Measurements from ENCODE around the gene NGB. TPM values are rescaled to one million over a fixed set of nuclear protein-coding genes. Genes with fewer than 3 reads are reported as not detected.

Gene NGB
- total and polyA plus RNA-seq, 2 experiments from 2014 or later, result not detected

DNA sequence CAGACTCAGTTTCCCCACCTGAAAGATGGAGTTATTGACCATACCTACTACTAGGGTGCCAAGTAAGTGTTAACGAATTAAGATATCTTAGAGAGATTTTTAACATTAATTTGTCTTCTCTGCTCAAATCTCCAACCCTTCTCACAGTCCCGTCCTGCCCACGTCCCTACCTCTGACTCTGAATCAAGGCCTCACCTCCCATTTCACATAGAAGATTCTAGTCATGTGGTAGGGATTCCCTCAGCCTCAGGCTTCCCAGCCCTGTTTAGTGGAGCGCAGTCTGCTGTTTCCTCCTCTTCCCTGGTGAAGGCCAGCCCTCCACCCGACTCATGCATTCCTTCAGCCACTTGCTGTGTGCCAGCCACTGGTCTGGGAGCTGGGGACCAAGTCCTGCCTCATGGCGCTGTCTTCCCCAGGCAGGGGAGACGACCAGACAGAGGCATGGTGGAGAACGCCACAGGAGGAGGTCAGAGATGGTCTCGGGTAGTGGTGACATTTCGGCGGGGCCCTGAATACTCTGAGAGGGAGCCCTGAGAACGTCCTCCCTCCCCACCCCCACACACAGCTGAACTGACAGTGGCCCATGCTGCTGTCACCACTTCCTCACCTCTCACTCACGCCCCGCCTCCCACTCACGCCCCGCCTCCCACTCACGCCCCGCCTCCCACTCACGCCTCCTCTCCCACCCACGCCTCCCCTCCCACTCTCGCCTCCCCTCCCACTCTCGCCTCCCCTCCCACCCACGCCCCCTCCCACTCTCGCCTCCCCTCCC is 50.6 kb downstream of the NGB start:
- Histone ChIP-seq H3K4me2 (no peak overlapping the region), H3K4me1 (ENCODE audit: insufficient read depth) (no peaks in the 10 kb centered on the region), H3K36me3 (replicated peaks; ENCODE audit: insufficient read depth, low read depth) (no peaks in the 10 kb centered on the region), H3K9me3 (ENCODE audit: low read depth) (no peaks in the 10 kb centered on the region), H3K4me3 (no peak overlapping the region), H4K20me1 (ENCODE audit: insufficient read depth, poor library complexity, severe bottlenecking) (no peaks in the 10 kb centered on the region), H3K79me2 (no peaks in the 10 kb centered on the region), H3K27me3 (no peaks in the 10 kb centered on the region), H2AFZ (no peak overlapping the region), H3K9me2 (replicated peaks; ENCODE audit: insufficient read depth) (no peaks in the 10 kb centered on the region), H3K27ac (no peak overlapping the region)
- no peak for DNase-seq (ENCODE audit: low spot score)
- WGBS (ENCODE audit: low lambda C conversion rate, missing lambda C conversion rate), result 64% methylated on average over 11 of the region's 24 CpGs
- TF ChIP-seq EZH2 (IDR thresholded peaks at IDR 0.05; ENCODE audit: borderline replicate concordance), result no peak
- TF ChIP-seq, protein P1, sequence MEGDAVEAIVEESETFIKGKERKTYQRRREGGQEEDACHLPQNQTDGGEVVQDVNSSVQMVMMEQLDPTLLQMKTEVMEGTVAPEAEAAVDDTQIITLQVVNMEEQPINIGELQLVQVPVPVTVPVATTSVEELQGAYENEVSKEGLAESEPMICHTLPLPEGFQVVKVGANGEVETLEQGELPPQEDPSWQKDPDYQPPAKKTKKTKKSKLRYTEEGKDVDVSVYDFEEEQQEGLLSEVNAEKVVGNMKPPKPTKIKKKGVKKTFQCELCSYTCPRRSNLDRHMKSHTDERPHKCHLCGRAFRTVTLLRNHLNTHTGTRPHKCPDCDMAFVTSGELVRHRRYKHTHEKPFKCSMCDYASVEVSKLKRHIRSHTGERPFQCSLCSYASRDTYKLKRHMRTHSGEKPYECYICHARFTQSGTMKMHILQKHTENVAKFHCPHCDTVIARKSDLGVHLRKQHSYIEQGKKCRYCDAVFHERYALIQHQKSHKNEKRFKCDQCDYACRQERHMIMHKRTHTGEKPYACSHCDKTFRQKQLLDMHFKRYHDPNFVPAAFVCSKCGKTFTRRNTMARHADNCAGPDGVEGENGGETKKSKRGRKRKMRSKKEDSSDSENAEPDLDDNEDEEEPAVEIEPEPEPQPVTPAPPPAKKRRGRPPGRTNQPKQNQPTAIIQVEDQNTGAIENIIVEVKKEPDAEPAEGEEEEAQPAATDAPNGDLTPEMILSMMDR (IDR thresholded peaks at IDR 0.05; ENCODE audit: poor library complexity), result no peak
- TF ChIP-seq EZH2phosphoT487 (IDR thresholded peaks at IDR 0.05; ENCODE audit: low read depth, severe bottlenecking, unreplicated experiment), result no peak

DNA sequence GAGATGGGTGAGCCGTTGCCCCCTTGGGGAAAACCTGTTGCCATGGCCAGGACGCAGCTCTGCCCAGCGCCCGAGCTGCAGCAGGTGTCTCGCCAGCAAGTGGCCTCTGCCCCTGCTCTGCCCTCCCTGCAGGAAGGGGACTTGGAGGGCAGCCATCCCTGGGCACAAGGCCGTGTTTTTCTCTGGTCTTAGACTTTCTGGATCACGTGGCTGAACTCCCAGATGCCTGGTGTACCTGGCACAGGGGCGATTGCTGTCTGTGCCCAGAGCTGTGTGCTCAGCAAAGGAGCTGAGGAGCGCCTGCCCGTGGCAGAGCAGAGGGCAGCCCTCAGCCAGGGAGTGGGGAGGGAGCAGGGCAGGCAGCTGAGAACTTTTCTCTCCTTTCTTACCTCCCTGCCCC is 51.4 kb downstream of the NGB start:
- Histone ChIP-seq H2AFZ (no peak overlapping the region), H3K36me3 (replicated peaks; ENCODE audit: insufficient read depth, low read depth) (no peaks in the 10 kb centered on the region), H3K9me2 (replicated peaks; ENCODE audit: insufficient read depth) (no peaks in the 10 kb centered on the region), H3K79me2 (no peaks in the 10 kb centered on the region), H3K27ac (no peak overlapping the region), H3K27me3 (no peaks in the 10 kb centered on the region), H3K9me3 (ENCODE audit: low read depth) (no peaks in the 10 kb centered on the region), H3K4me1 (ENCODE audit: insufficient read depth) (no peaks in the 10 kb centered on the region), H3K4me2 (no peak overlapping the region), H4K20me1 (ENCODE audit: insufficient read depth, poor library complexity, severe bottlenecking) (no peaks in the 10 kb centered on the region), H3K4me3 (no peak overlapping the region)
- 82% methylated on average over 10 of the region's 10 CpGs for WGBS (ENCODE audit: low lambda C conversion rate, missing lambda C conversion rate)
- DNase-seq (ENCODE audit: low spot score), result no peak
- TF ChIP-seq EZH2 (IDR thresholded peaks at IDR 0.05; ENCODE audit: borderline replicate concordance) (no peak), EZH2phosphoT487 (IDR thresholded peaks at IDR 0.05; ENCODE audit: low read depth, severe bottlenecking, unreplicated experiment) (no peak)
- TF ChIP-seq, protein P1 (IDR thresholded peaks at IDR 0.05; ENCODE audit: poor library complexity), result no peak

DNA sequence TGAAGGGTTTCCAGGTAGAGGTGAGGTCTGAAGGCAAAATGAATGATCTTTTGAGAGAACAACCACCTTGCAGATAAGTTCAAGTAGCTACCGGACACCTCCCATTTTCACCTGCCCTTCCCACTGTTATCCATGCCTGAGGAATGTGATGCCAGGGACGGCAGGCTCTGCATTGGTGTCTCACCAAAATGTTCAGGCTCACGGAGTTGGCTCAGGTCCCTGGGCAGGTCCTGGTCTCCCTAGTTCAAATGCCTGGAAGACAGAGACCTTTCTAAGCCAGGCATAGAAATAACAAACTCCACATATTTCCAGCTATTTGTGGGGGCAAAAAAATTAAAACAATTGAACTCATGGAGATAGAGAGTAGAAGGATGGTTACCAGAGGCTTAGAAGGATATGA is 53.5 kb downstream of the NGB start:
- Histone ChIP-seq H3K79me2 (no peaks in the 10 kb centered on the region), H3K9me3 (ENCODE audit: low read depth) (no peaks in the 10 kb centered on the region), H3K27ac (no peak overlapping the region), H3K4me1 (ENCODE audit: insufficient read depth) (no peaks in the 10 kb centered on the region), H3K27me3 (no peaks in the 10 kb centered on the region), H3K36me3 (replicated peaks; ENCODE audit: insufficient read depth, low read depth) (no peaks in the 10 kb centered on the region), H3K9me2 (replicated peaks; ENCODE audit: insufficient read depth) (no peaks in the 10 kb centered on the region), H3K4me2 (no peak overlapping the region), H2AFZ (no peak overlapping the region), H4K20me1 (ENCODE audit: insufficient read depth, poor library complexity, severe bottlenecking) (no peaks in the 10 kb centered on the region), H3K4me3 (no peak overlapping the region)
- TF ChIP-seq EZH2 (IDR thresholded peaks at IDR 0.05; ENCODE audit: borderline replicate concordance), result no peak
- TF ChIP-seq EZH2phosphoT487 (IDR thresholded peaks at IDR 0.05; ENCODE audit: low read depth, severe bottlenecking, unreplicated experiment), result no peak
- TF ChIP-seq, protein P1 (IDR thresholded peaks at IDR 0.05; ENCODE audit: poor library complexity), result no peak
- DNase-seq (ENCODE audit: low spot score), result no peak
- WGBS (ENCODE audit: low lambda C conversion rate, missing lambda C conversion rate), result 63% methylated on average over 3 of the region's 3 CpGs

MicroRNA genes within 50 kb of the gene (microRNA counts, 767-probe panel; counts per million panel counts)
- 6,761 counts per million, percentile 33 among the panel's probes with 10 or more counts for microRNA hsa-miR-1260a

Small RNA genes lying within 50 kb of the gene (microRNA-seq; reads per million reads assigned to microRNA genes)
- gene MIR1260A, result not detected

Small RNA genes lying within 50 kb of the gene (small RNA-seq; reads per million reads assigned to genes)
- not detected for gene MIR1260A

Other genes starting within 250 kb of the NGB start
- gene IRF2BPL, start 242.5 kb downstream of the NGB start, total RNA-seq, result 26.8 and 34.5 TPM in 2 replicates
- 38.9 and 52.1 TPM in 2 replicates for gene IRF2BPL, start 242.5 kb downstream of the NGB start, polyA plus RNA-seq
- 25.6 and 29.6 TPM in 2 replicates for gene CIPC, start 172.9 kb downstream of the NGB start, total RNA-seq
- 9.6 and 10.5 TPM in 2 replicates for gene CIPC, start 172.9 kb downstream of the NGB start, polyA plus RNA-seq
- 0.04 TPM in 1 of 2 replicates, not detected in the other for gene ZDHHC22, start 129.4 kb downstream of the NGB start, total RNA-seq
- not detected in 2 replicates for gene ZDHHC22, start 129.4 kb downstream of the NGB start, polyA plus RNA-seq
- 4.9 and 5.1 TPM in 2 replicates for gene TMEM63C, start 89.4 kb downstream of the NGB start, total RNA-seq
- gene TMEM63C, start 89.4 kb downstream of the NGB start, polyA plus RNA-seq, result 5.4 and 9.7 TPM in 2 replicates
- gene POMT2, start 49.7 kb upstream of the NGB start, total RNA-seq, result 13.7 and 21.1 TPM in 2 replicates
- gene POMT2, start 49.7 kb upstream of the NGB start, polyA plus RNA-seq, result 28.7 and 39.3 TPM in 2 replicates
- 34.7 and 37.6 TPM in 2 replicates for gene GSTZ1, start 49.8 kb upstream of the NGB start, total RNA-seq
- 23.5 and 23.9 TPM in 2 replicates for gene GSTZ1, start 49.8 kb upstream of the NGB start, polyA plus RNA-seq
- 15.8 and 16.0 TPM in 2 replicates for gene TMED8, start 105.9 kb upstream of the NGB start, total RNA-seq
- 4.0 and 4.2 TPM in 2 replicates for gene TMED8, start 105.9 kb upstream of the NGB start, polyA plus RNA-seq
- 0.90 and 1.2 TPM in 2 replicates for gene SAMD15, start 106.2 kb upstream of the NGB start, total RNA-seq
- gene SAMD15, start 106.2 kb upstream of the NGB start, polyA plus RNA-seq, result 0.51 and 2.2 TPM in 2 replicates
- gene NOXRED1, start 152.3 kb upstream of the NGB start, total RNA-seq, result 0.13 and 0.40 TPM in 2 replicates
- gene NOXRED1, start 152.3 kb upstream of the NGB start, polyA plus RNA-seq, result 0.10 TPM in 1 of 2 replicates, not detected in the other
- gene VIPAS39, start 186.4 kb upstream of the NGB start, total RNA-seq, result 22.6 and 29.2 TPM in 2 replicates
- gene VIPAS39, start 186.4 kb upstream of the NGB start, polyA plus RNA-seq, result 11.7 and 13.0 TPM in 2 replicates
- 111 and 126 TPM in 2 replicates for gene AHSA1, start 186.9 kb upstream of the NGB start, total RNA-seq
- gene AHSA1, start 186.9 kb upstream of the NGB start, polyA plus RNA-seq, result 127 and 128 TPM in 2 replicates
- 5.1 and 8.1 TPM in 2 replicates for gene ISM2, start 227.6 kb upstream of the NGB start, total RNA-seq
- 6.3 and 9.0 TPM in 2 replicates for gene ISM2, start 227.6 kb upstream of the NGB start, polyA plus RNA-seq